H1 (cell line): ENCODE measurements around the gene PTPRT. TPM values are rescaled to one million over a fixed set of nuclear protein-coding genes. Genes with fewer than 3 reads are reported as not detected.

Source experiments
- ASH2L ChIP-seq: fragments of 200-600, 300-600 bp; sonication (generic); IDR thresholded peaks from one replicate; pipeline ENCODE4 v1.7.1; 2017; ENCODE audit warnings: low read length
- BCL11A ChIP-seq, 2 experiments: IDR thresholded peaks; one replicate each; pipeline ENCODE4 v1.6.1; 2011; ENCODE audit warnings: low read depth in 2 of 2, low read length in 2 of 2, mild to moderate bottlenecking in 2 of 2
- CREB1 ChIP-seq: IDR thresholded peaks from 2 replicates; pipeline ENCODE4 v1.6.1; 2012; ENCODE audit warnings: inconsistent platforms
- EGR1 ChIP-seq: IDR thresholded peaks from 2 replicates; pipeline ENCODE4 v1.6.1; 2011; ENCODE audit warnings: low read depth, low read length, borderline replicate concordance
- GABPA ChIP-seq: IDR thresholded peaks from 2 replicates; pipeline ENCODE4 v1.6.1; 2011; ENCODE audit warnings: mild to moderate bottlenecking, low read length, moderate library complexity, borderline replicate concordance; ENCODE audit not compliant: insufficient read depth
- NANOG ChIP-seq: IDR thresholded peaks from 2 replicates; pipeline ENCODE4 v1.6.1; 2011; ENCODE audit warnings: low read length, low read depth, mild to moderate bottlenecking, inconsistent platforms; ENCODE audit not compliant: insufficient read depth, poor library complexity, severe bottlenecking
- RAD21 ChIP-seq, 2 experiments: IDR thresholded peaks in 1 of 2; conservative IDR thresholded peaks in 1 of 2; 2 replicates each; pipeline ENCODE4 v1.6.1; 2011; ENCODE audit warnings: low read depth in 2 of 2, low read length in 2 of 2, improper control_type of control experiment in 1 of 2, inconsistent platforms in 1 of 2, mild to moderate bottlenecking in 1 of 2, moderate library complexity in 1 of 2
- RFX5 ChIP-seq: IDR thresholded peaks from 2 replicates; pipeline ENCODE4 v1.6.1; 2011; ENCODE audit warnings: low read depth, low read length, improper control_type of control experiment, borderline replicate concordance
- RXRA ChIP-seq: IDR thresholded peaks from 2 replicates; pipeline ENCODE4 v1.6.1; 2011; ENCODE audit warnings: low read depth, mild to moderate bottlenecking, low read length, moderate library complexity; ENCODE audit not compliant: insufficient read depth
- TBP ChIP-seq: IDR thresholded peaks from 2 replicates; pipeline ENCODE4 v1.6.1; 2011; ENCODE audit warnings: low read depth, low read length, improper control_type of control experiment
- ZNF274 ChIP-seq: IDR thresholded peaks from 2 replicates; pipeline ENCODE4 v1.7.0; 2012; ENCODE audit warnings: low read length, borderline replicate concordance; ENCODE audit errors: extremely low read depth
- polyA plus RNA-seq, 7 experiments: library from polyadenylated mRNA; depleted of rRNA in 3 of 7; stranded (reverse) in 5 of 7; unstranded in 2 of 7; fragments of >200 nt in 5 of 7; fragments of 200-250 nt in 2 of 7; gene quantifications; 1 replicate in 5 of 7; 2 replicates in 1 of 7; 4 replicates in 1 of 7; pipeline versions ENCODE4 v1.2.1 to v1.2.3, GENCODE V29; 2011 to 2013; ENCODE audit warnings: missing spikeins in 2 of 7, mixed read lengths in 2 of 7
- total RNA-seq: library from RNA; stranded (reverse); fragmentation: NEBNext Ultra II Directional; extraction: Animal tissue kit (Norgen Biotek cat#: 25700); gene quantifications from 2 replicates; pipeline ENCODE4 v1.2.1, GENCODE V29; 2021
- TF ChIP-seq, protein P1 (sequence below): IDR thresholded peaks from 2 replicates; pipeline ENCODE4 v1.6.1; 2012; ENCODE audit warnings: inconsistent platforms
- TF ChIP-seq, protein P2 (sequence below), 3 experiments: IDR thresholded peaks; 1 replicate in 2 of 3; 2 replicates in 1 of 3; pipeline versions ENCODE4 v1.5.1 to v1.6.1; 2011; ENCODE audit warnings: low read length in 3 of 3, mild to moderate bottlenecking in 3 of 3, inconsistent platforms in 2 of 3, low read depth in 1 of 3, moderate library complexity in 1 of 3; ENCODE audit not compliant: insufficient read depth in 1 of 3; ENCODE audit errors: control extremely low read depth in 1 of 3
- TF ChIP-seq, protein P3 (sequence below): IDR thresholded peaks from 2 replicates; pipeline ENCODE4 v1.6.1; 2012; ENCODE audit warnings: low read length, inconsistent platforms

PTPRT gene
- total and polyA plus RNA-seq, 2 of the 8 experiments (the other 6 are each of a cell fraction or from before 2014, with no cell fraction given): 0.33 to 1.8 TPM

DNA sequence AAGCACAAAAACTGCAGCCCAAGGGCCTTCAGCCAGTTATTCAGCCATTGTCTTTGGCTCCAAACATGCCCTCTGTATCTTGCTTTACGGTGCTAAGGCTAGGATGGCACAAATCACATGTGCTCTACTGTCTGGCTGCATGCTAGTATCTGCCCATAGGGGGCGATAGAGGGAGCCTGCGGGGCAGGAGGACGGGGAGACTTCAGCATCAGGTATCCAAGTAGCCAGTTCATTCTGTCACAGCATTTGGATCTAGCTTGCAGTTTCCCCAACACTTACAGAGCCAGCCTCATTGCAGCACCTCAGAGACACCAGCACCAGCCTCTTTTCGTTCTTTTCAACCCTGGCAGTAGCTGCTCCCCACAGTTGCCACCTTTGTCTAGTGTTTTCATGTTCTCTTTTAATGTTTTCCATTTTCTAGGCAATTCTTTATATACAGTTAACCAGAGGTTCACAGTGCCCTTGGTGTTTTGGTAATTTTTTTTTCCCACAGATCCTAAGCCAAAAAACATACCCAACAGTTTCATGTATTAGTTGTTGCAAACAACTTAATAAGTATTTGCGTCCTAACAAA lies 705.9 kb downstream of the PTPRT start (continued):
- TF ChIP-seq CREB1: peak; percentile 40; the same call in 1 of the 2 replicates
- TF ChIP-seq, protein P1, sequence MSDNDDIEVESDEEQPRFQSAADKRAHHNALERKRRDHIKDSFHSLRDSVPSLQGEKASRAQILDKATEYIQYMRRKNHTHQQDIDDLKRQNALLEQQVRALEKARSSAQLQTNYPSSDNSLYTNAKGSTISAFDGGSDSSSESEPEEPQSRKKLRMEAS: peak; percentile 85
- no peak for TF ChIP-seq TBP
- TF ChIP-seq RAD21 (IDR thresholded peaks at IDR 0.05 in 1 of 2, conservative IDR thresholded peaks at IDR 0.05 in 1 of 2; ENCODE audit: low read depth in 2 of 2, low read length in 2 of 2): peak; percentile 68 to 83
- no peak for TF ChIP-seq EGR1
- TF ChIP-seq GABPA: no peak
- TF ChIP-seq ZNF274: no peak
- TF ChIP-seq NANOG: no peak
- TF ChIP-seq, protein P2, sequence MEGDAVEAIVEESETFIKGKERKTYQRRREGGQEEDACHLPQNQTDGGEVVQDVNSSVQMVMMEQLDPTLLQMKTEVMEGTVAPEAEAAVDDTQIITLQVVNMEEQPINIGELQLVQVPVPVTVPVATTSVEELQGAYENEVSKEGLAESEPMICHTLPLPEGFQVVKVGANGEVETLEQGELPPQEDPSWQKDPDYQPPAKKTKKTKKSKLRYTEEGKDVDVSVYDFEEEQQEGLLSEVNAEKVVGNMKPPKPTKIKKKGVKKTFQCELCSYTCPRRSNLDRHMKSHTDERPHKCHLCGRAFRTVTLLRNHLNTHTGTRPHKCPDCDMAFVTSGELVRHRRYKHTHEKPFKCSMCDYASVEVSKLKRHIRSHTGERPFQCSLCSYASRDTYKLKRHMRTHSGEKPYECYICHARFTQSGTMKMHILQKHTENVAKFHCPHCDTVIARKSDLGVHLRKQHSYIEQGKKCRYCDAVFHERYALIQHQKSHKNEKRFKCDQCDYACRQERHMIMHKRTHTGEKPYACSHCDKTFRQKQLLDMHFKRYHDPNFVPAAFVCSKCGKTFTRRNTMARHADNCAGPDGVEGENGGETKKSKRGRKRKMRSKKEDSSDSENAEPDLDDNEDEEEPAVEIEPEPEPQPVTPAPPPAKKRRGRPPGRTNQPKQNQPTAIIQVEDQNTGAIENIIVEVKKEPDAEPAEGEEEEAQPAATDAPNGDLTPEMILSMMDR (IDR thresholded peaks at IDR 0.05; ENCODE audit: control extremely low read depth in 1 of 3, insufficient read depth in 1 of 3, low read depth in 1 of 3, low read length in 3 of 3): peak; percentile 81 to 99 (median 91)
- TF ChIP-seq ASH2L: no peak
- TF ChIP-seq, protein P3, sequence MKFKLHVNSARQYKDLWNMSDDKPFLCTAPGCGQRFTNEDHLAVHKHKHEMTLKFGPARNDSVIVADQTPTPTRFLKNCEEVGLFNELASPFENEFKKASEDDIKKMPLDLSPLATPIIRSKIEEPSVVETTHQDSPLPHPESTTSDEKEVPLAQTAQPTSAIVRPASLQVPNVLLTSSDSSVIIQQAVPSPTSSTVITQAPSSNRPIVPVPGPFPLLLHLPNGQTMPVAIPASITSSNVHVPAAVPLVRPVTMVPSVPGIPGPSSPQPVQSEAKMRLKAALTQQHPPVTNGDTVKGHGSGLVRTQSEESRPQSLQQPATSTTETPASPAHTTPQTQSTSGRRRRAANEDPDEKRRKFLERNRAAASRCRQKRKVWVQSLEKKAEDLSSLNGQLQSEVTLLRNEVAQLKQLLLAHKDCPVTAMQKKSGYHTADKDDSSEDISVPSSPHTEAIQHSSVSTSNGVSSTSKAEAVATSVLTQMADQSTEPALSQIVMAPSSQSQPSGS: no peak
- TF ChIP-seq RFX5: no peak
- no peak for TF ChIP-seq RXRA
- no peak for TF ChIP-seq BCL11A (IDR thresholded peaks at IDR 0.05; ENCODE audit: low read depth in 2 of 2, low read length in 2 of 2)
